Measurements from ENCODE around the gene PLPPR4.

GRCh38 chr1:99306644-99307043 is 42.4 kb downstream of the PLPPR4 start:
- TF ChIP-seq PBX3 (IDR thresholded peaks at IDR 0.05; ENCODE audit: insufficient replicate concordance, low read depth, low read length), result no peak
- no peak for TF ChIP-seq MTA3 (IDR thresholded peaks at IDR 0.05; ENCODE audit: borderline replicate concordance, low read length)
- TF ChIP-seq HDAC6 (IDR thresholded peaks at IDR 0.05; ENCODE audit: unreplicated experiment), result no peak
- no peak for TF ChIP-seq CBFB (IDR thresholded peaks at IDR 0.05; ENCODE audit: low read depth)
- no peak for TF ChIP-seq CBX3 (IDR thresholded peaks at IDR 0.05; ENCODE audit: borderline replicate concordance, low read depth)

All from GM12878 (cell line).